ENCODE measurements around the gene SLC5A2.
"Not testable (repeated sequence)": the region's sequence is repeated elsewhere in the genome, so short reads cannot be mapped to it uniquely, and the experiment has no call there.

The SLC5A2 gene

GRCh38 chr16:31483081-31483480 lies at the start of gene SLC5A2:
Gene SLC5A2, plus strand, starts transcription at chr16:31483123. Its CDS starts 14 bp downstream, at chr16:31483137.
- CTCF ChIA-PET, result interaction anchor here (0.7 kb wide), 1 partner anchor 24 kb away, joined by 3 read pairs; no protein-coding TSS in a partner anchor
- Mint-ChIP-seq H3K4me3 (no peak within 1 kb of the TSS), H3K9me3 (no peaks in the 10 kb centered on the region), H3K4me1 (peaks cover 15% of the 10 kb centered on the region), H3K36me3 (no peaks in the 10 kb centered on the region), H3K27ac (no peak within 1 kb of the TSS), H3K27me3 (peaks cover 89% of the 10 kb centered on the region)
- no peak for DNase-seq

- Mint-ChIP-seq H3K36me3 (no peaks in the 10 kb centered on the region), H3K27me3 (peaks cover 1% of the 10 kb centered on the region), H3K9me3 (no peaks in the 10 kb centered on the region), H3K4me3 (no peak overlapping the region), H3K4me1 (peaks cover 7% of the 10 kb centered on the region), H3K27ac (no peak overlapping the region)
- CTCF ChIA-PET, result interaction anchor here (1.0 to 1.3 kb wide), 3 partner anchors 10 to 253 kb away, joined by 3 to 7 read pairs (median 5); no protein-coding TSS in a partner anchor
- DNase-seq, result no peak
These were observed 47.3 kb upstream of the SLC5A2 start for GRCh38 chr16:31435341-31436220.

- Mint-ChIP-seq H3K9me3 (no peaks in the 10 kb centered on the region), H3K36me3 (no peaks in the 10 kb centered on the region), H3K27ac (no peak overlapping the region), H3K4me3 (no peak overlapping the region), H3K4me1 (peaks cover 4% of the 10 kb centered on the region), H3K27me3 (no peaks in the 10 kb centered on the region)
- DNase-seq, result no peak
- CTCF ChIA-PET, result interaction anchor here (1.3 kb wide), 1 partner anchor 54 kb away, joined by 5 read pairs; no protein-coding TSS in a partner anchor
These were observed 46.5 kb upstream of the SLC5A2 start for GRCh38 chr16:31436221-31437045.

- H3K4me1 Mint-ChIP-seq, result peaks cover 12% of the 10 kb centered on the region
- no peak overlapping the region for H3K27ac Mint-ChIP-seq
- peaks cover 11% of the 10 kb centered on the region for H3K27me3 Mint-ChIP-seq
- H3K36me3 Mint-ChIP-seq, result no peaks in the 10 kb centered on the region
- DNase-seq, result no peak
- H3K4me3 Mint-ChIP-seq, result no peak overlapping the region
- CTCF ChIA-PET, result interaction anchor here (1.4 to 1.7 kb wide), 2 partner anchors 17 to 53 kb away, joined by 3 to 6 read pairs; no protein-coding TSS in a partner anchor
- no peaks in the 10 kb centered on the region for H3K9me3 Mint-ChIP-seq
These were observed 44.5 kb upstream of the SLC5A2 start for GRCh38 chr16:31438414-31438813.

GRCh38 chr16:31439023-31439422 lies 43.9 kb upstream of the SLC5A2 start:
- not testable (repeated sequence) for H3K27ac Mint-ChIP-seq, H3K4me3 Mint-ChIP-seq, DNase-seq, H3K36me3 Mint-ChIP-seq, H3K9me3 Mint-ChIP-seq
- H3K4me1 Mint-ChIP-seq, result peaks cover 12% of the 10 kb centered on the region
- CTCF ChIA-PET, result interaction anchor here (1.1 to 1.7 kb wide), 4 partner anchors 8 to 56 kb away, joined by 3 to 6 read pairs (median 3); no protein-coding TSS in a partner anchor
- peaks cover 11% of the 10 kb centered on the region for H3K27me3 Mint-ChIP-seq

- CTCF ChIA-PET, result interaction anchor here (1.1 to 1.7 kb wide), 5 partner anchors 8 to 56 kb away, joined by 3 to 6 read pairs (median 3); no protein-coding TSS in a partner anchor
These were observed 43.4 kb upstream of the SLC5A2 start for GRCh38 chr16:31439519-31439918.

GRCh38 chr16:31440516-31441184 lies 42.3 kb upstream of the SLC5A2 start:
- H3K4me1 Mint-ChIP-seq, result peaks cover 12% of the 10 kb centered on the region
- no peak overlapping the region for H3K4me3 Mint-ChIP-seq
- H3K9me3 Mint-ChIP-seq, result no peaks in the 10 kb centered on the region
- no peaks in the 10 kb centered on the region for H3K36me3 Mint-ChIP-seq
- CTCF ChIA-PET, result interaction anchor here (1.0 to 1.7 kb wide), 2 partner anchors 11 to 15 kb away, joined by 3 to 5 read pairs; no protein-coding TSS in a partner anchor
- peaks cover 11% of the 10 kb centered on the region for H3K27me3 Mint-ChIP-seq
- DNase-seq, result no peak
- no peak overlapping the region for H3K27ac Mint-ChIP-seq

More at GRCh38 chr16:31439519-31439918, 43.4 kb upstream of the SLC5A2 start:
- H3K9me3 Mint-ChIP-seq, result no peaks in the 10 kb centered on the region
- peaks cover 11% of the 10 kb centered on the region for H3K27me3 Mint-ChIP-seq
- DNase-seq, result no peak
- peaks cover 12% of the 10 kb centered on the region for H3K4me1 Mint-ChIP-seq
- no peak overlapping the region for H3K4me3 Mint-ChIP-seq
- no peak overlapping the region for H3K27ac Mint-ChIP-seq
- H3K36me3 Mint-ChIP-seq, result no peaks in the 10 kb centered on the region

GRCh38 chr16:31441956-31442355 lies 41.0 kb upstream of the SLC5A2 start:
- DNase-seq, result no peak
- CTCF ChIA-PET, result interaction anchor here (0.9 to 2.4 kb wide), 6 partner anchors 11 to 242 kb away, joined by 3 to 20 read pairs (median 10); no protein-coding TSS in a partner anchor
- Mint-ChIP-seq H3K9me3 (no peaks in the 10 kb centered on the region), H3K27me3 (peaks cover 16% of the 10 kb centered on the region), H3K4me1 (peaks cover 12% of the 10 kb centered on the region), H3K36me3 (no peaks in the 10 kb centered on the region), H3K27ac (no peak overlapping the region), H3K4me3 (peak overlapping the region; percentile 78)

GRCh38 chr16:31445931-31446330 lies 37.0 kb upstream of the SLC5A2 start:
- peaks cover 16% of the 10 kb centered on the region for H3K27me3 Mint-ChIP-seq
- not testable (repeated sequence) for H3K4me3 Mint-ChIP-seq, DNase-seq, H3K36me3 Mint-ChIP-seq, H3K4me1 Mint-ChIP-seq, H3K9me3 Mint-ChIP-seq, H3K27ac Mint-ChIP-seq
- CTCF ChIA-PET, result interaction anchor here (1.3 kb wide), 1 partner anchor 15 kb away, joined by 4 read pairs; no protein-coding TSS in a partner anchor

- H3K27ac Mint-ChIP-seq, result no peak overlapping the region
- CTCF ChIA-PET, result interaction anchor here (1.7 to 2.5 kb wide), 3 partner anchors 8 to 69 kb away, joined by 5 to 15 read pairs (median 7); partner anchors contain the start of gene ZNF843
These were observed 31.7 kb upstream of the SLC5A2 start for GRCh38 chr16:31451201-31451600.

GRCh38 chr16:31451681-31452351 lies 31.1 kb upstream of the SLC5A2 start:
- CTCF ChIA-PET, result interaction anchor here (1.7 to 2.5 kb wide), 3 partner anchors 9 to 69 kb away, joined by 5 to 15 read pairs (median 7); partner anchors contain the start of gene ZNF843
- DNase-seq, result no peak
- Mint-ChIP-seq H3K27me3 (no peaks in the 10 kb centered on the region), H3K4me3 (no peak overlapping the region), H3K9me3 (no peaks in the 10 kb centered on the region), H3K4me1 (peaks cover 33% of the 10 kb centered on the region), H3K36me3 (peaks cover 15% of the 10 kb centered on the region), H3K27ac (no peak overlapping the region)

More at GRCh38 chr16:31451201-31451600, 31.7 kb upstream of the SLC5A2 start:
- H3K9me3 Mint-ChIP-seq, result no peaks in the 10 kb centered on the region
- peaks cover 13% of the 10 kb centered on the region for H3K36me3 Mint-ChIP-seq
- no peak for DNase-seq
- H3K27me3 Mint-ChIP-seq, result no peaks in the 10 kb centered on the region
- peaks cover 28% of the 10 kb centered on the region for H3K4me1 Mint-ChIP-seq
- H3K4me3 Mint-ChIP-seq, result no peak overlapping the region

GRCh38 chr16:31452631-31453106 lies 30.3 kb upstream of the SLC5A2 start:
- CTCF ChIA-PET, result interaction anchor here (1.7 to 2.5 kb wide), 3 partner anchors 8 to 70 kb away, joined by 5 to 15 read pairs (median 7); partner anchors contain the start of gene ZNF843
- Mint-ChIP-seq H3K9me3 (no peaks in the 10 kb centered on the region), H3K27me3 (no peaks in the 10 kb centered on the region), H3K27ac (no peak overlapping the region), H3K36me3 (peaks cover 22% of the 10 kb centered on the region), H3K4me1 (peaks cover 41% of the 10 kb centered on the region), H3K4me3 (no peak overlapping the region)
- no peak for DNase-seq

Measured in activated naive CD4-positive, alpha-beta T cell treated with anti-CD3 and anti-CD28 coated beads, Interleukin-2, amount 10 ng/mL, durations not matched to agents 7 days and 5 days (primary cell).